NB4 (cell line): ENCODE data around the gene F2RL2.

Source experiments
- CTCF ChIP-seq: IDR thresholded peaks from one replicate; pipeline ENCODE4 v1.5.1; 2012; ENCODE audit warnings: low read depth, low read length
- MYC ChIP-seq: IDR thresholded peaks from 2 replicates; pipeline ENCODE4 v1.6.1; 2011; ENCODE audit warnings: low read depth, low read length

- no peak for TF ChIP-seq CTCF
- no peak for TF ChIP-seq MYC
These were observed at the start of gene F2RL2 for GRCh38 chr5:76622973-76623596.
